Measurements from ENCODE around the gene PPP1R2B. TPM values are rescaled to one million over a fixed set of nuclear protein-coding genes. Genes with fewer than 3 reads are reported as not detected.
"Not testable (repeated sequence)": the region's sequence is repeated elsewhere in the genome, so short reads cannot be mapped to it uniquely, and the experiment has no call there.

Gene PPP1R2B
- total RNA-seq, 1 donor from 2014 or later, result not detected

DNA sequence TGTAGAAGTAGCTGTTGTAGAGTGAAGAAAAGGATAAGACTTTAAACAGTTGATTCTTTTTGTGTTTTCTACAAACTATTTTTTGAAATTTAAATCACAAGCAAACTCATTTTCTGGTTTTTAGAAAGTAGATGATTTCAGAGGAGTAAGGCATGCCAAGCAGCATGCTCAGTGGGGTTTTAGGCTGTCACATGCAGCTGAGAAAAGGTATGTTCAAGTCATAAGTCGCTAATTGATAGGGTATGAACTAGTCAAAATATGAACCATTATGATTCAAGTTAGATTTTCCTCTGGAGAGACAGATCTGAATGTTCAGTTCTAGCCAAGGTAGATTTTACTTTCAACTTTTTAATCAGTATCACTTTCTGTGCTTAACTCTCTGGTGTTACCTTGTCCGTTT is 3.0 kb downstream of the PPP1R2B start:
- DNase-seq (ENCODE audit: missing footprints); intact Hi-C loops (cut with DNase I); ATAC-seq: not testable (repeated sequence)

DNA sequence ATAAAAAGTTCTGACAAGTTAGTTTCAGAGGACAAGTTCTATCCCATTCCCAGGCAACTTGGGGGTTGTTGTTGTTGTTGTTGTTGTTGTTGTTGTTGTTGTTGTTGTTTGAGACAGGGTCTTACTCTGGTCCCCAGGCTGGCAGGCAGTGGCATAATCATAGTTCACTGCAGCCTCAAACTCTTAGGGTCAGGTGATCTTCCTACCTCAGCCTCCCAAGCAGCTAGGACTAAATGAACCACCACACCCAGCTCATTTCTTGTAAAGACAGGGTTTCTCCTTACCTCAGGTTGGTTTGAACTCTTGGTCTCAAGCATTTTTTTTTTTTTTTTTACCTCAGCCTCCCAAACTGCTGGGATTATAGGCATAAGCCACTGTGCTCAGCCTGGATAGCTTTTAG is 15.3 kb downstream of the PPP1R2B start:
- intact Hi-C loops (cut with DNase I), result no loop called here
- ATAC-seq (no peak), DNase-seq (ENCODE audit: missing footprints) (no peak)

DNA sequence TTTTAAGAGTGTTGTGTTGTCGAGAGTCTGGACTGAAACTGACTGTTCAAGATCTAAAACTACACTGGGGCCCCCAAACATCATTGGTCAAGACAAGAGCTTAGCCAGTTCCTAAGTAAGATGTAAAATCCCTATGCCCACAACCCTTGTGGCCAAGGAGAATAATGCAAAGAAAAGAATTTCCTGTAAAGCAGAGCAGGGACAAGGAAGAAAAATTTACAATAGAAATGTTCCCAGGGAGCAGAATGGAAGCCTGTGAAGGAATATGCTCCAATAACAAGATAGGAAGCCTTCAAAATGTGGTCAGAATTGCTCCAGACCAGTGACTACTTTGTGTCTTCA is 20.4 kb downstream of the PPP1R2B start:
- DNase-seq (ENCODE audit: missing footprints) (no peak), ATAC-seq (no peak)
- intact Hi-C loops (cut with DNase I), result no loop called here

DNA sequence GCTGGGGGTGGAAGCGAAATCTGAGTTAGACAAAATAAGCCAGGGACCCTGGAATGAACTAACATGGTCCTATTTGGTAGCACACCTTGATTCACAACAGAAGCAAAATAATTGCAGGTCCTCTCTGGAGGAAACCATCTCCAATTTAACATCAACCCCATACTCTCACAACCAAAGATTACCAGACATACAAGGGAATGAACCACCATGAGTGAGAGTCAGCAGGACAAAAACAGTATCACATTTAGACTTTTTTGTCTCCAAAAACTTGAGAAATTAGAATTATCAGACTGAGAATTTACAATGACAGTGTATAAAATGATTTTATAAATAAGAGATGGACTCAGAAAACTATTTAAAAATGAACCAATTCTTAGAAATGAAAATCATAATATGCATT is 21.1 kb downstream of the PPP1R2B start:
- intact Hi-C loops (cut with DNase I), result no loop called here
- ATAC-seq (no peak), DNase-seq (ENCODE audit: missing footprints) (no peak)

DNA sequence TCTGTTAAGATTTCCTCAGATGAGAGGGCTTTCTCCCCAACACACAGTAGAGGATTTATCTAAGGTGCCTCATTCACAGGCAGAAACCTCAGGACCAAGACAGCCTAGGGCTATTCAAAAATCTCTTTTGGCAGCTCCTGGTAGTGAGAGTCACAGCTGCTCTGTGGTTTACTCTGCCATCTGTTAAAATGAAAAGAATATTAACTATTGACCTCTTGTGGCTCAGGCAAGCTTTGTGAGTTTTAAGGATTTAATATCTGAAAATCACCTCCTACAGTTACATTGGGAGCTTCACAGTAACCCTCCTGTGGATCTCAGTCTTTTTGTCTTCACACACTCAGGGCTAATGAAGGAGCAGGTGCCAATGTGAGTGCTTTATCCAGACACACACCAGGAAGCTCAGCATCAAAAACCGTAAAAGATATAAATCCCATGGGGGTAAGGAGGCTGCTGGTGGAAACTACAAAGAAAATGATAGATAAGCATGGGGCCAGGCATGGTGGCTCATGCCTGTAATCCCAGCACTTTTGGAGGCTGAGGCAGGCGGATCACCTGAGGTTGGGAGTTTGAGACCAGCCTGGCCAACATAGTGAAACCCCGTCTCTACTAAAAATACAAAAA is 29.7 kb downstream of the PPP1R2B start:
- intact Hi-C loops (cut with DNase I), result no loop called here
- DNase-seq (ENCODE audit: missing footprints) (no peak), ATAC-seq (no peak)

DNA sequence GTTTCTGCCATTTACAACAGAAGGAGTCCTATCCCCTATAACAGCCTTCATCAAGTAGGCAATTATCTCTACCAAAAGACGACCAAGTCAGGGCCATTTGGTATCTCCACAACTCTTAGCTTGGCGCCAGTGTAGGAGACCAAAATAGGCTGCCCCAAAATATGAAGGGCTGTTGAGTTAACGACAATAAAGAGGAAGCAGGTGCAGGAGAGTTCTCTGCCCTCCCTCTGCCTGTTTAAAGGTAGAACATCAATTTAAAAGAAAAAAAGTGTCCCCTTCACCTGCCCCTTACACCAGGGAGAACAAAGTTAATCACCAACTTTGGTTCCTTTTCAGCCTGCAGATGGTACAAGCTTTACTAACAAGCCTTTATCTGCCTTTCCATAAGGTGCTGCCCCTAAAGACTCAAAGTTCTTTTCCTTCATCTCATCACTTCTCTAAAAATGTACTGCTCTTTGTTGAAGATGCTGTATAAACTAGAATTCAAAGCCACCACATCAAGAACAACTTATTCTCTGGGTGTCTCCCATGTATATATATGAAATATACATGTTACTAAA is 33.3 kb downstream of the PPP1R2B start:
- intact Hi-C loops (cut with DNase I), result no loop called here
- no peak for ATAC-seq
- DNase-seq (ENCODE audit: missing footprints), result no peak

DNA sequence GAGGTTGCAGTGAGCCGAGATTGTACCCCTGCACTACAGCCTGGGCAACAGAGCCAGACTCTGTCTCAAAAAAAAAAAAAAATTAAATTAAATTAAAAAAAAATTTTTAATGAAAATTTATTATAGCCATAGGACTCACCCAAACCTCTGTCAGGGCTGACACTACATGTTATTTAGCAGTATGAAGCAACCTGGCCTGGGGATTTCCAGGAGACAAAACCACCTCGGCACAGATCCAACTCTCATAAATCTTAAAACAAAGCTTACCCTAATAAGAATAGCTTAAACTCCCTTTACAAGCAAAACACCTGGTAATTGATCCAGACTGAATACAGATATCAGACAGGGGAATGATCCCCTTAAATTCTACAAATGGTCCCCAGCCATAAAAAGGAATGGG is 38.4 kb downstream of the PPP1R2B start:
- ATAC-seq (no peak), DNase-seq (ENCODE audit: missing footprints) (no peak)
- intact Hi-C loops (cut with DNase I), result no loop called here

DNA sequence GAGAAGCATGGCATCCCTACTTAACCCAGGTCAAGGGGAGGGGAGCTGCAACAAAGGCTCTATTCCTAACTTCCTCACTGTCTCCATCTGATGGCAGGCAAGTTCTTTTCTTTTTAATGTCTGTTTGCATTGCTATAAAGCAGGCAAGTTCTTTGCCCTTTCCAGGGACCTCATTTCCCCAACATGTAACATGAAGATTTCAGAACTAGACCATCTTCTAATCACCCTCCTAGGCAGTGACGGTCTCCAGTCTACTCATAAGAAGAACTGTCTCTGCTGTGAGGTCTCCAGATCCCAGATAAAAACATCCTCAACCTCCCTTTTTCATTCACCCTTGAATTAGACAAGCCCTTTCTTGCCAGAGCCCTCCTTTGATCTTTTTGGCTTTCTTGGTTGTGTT is 42.1 kb downstream of the PPP1R2B start:
- no peak for ATAC-seq
- intact Hi-C loops (cut with DNase I), result no loop called here

DNA sequence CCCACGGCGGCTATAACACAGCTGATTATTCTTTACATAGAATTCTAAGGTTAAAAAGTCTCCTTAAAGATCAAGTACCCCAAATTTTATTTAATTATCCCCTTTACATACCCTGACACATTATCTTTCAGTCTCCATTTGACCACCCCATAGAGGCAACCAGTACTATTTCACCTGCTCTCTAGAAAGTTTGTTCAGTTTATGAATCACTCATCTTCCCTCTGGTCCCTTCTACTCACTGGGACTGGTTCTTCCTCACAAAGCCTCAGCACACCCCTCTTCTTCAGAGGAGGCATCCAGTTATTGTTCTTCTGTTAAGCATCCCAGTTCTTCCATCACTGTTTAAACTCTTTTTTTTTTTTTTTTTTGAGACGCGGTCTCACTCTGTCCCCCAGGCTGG is 42.8 kb downstream of the PPP1R2B start:
- intact Hi-C loops (cut with DNase I), result no loop called here
- ATAC-seq (no peak), DNase-seq (ENCODE audit: missing footprints) (no peak)

More for the DNA sequence above, 42.1 kb downstream of the PPP1R2B start:
- no peak for DNase-seq (ENCODE audit: missing footprints)

DNA sequence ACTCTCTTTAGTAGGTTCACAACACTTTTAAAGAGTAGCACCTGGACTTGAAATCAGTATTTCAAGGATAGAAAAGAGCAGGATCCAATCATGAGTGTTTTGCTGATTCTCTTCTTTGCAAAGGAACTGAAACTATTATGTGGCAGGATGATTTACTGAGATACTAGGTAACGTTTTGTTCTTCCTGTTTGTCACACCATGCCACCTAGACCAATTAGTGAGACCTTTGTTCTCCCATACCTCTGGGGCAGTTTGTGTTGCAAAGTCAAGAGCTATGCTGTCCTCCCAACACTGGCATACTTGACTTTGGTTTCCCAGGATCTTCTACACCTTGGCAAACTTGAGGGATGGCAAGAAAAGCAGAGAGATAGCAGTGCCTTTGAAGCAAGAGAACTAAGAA is 43.4 kb downstream of the PPP1R2B start:
- DNase-seq (ENCODE audit: missing footprints), result no peak
- ATAC-seq, result no peak
- intact Hi-C loops (cut with DNase I), result no loop called here

DNA sequence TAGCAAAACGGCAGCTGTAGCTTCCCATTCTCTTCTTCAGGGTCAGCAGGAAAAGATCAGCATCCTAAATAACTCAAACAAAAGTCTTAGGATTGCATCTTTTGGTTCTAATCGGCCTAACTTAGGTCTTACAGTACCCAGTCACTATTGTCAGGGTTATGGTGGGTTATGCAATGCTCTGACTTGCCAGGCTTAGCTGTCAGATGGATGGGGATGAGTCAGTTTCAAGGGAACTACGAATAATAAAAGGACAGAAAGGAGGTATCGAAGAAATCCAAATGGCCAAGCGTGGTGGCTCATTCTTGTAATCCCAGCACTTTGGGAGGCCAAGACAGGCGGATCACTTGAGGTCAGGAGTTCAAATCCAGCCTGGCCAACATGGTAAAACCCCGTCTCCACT is 46.5 kb downstream of the PPP1R2B start:
- no peak for ATAC-seq
- DNase-seq (ENCODE audit: missing footprints), result no peak
- intact Hi-C loops (cut with DNase I), result no loop called here

Other genes with a start within 250 kb of the PPP1R2B start
- gene TIMD4, start 112.9 kb downstream of the PPP1R2B start, total RNA-seq, result 0.35 TPM
- gene HAVCR1, start 208.8 kb downstream of the PPP1R2B start, total RNA-seq, result not detected

All from Right ventricle myocardium inferior (tissue), 1 donor.